Psoas muscle (tissue), 8 donors: ENCODE measurements around the gene ITGAD. TPM values are rescaled to one million over a fixed set of nuclear protein-coding genes. Genes with fewer than 3 reads are reported as not detected.

Experiments used
- ATAC-seq, 4 donors: fragments of 200-7000 bp; cut with Tn5 transposase; one replicate each; pipeline ENCODE4 v1.9.1; 2020; ENCODE audit warnings: moderate library complexity in 3 of 4, mild to moderate bottlenecking in 2 of 4
- DNase-seq, 2 donors: peaks; one replicate each; pipeline ENCODE4 v3.0.0-alpha.2; 2020
- H3K27ac ChIP-seq: fragments of 200-600 bp; one replicate; pipeline ENCODE4 v1.8.0; 2022
- H3K27me3 ChIP-seq, 3 donors: fragments of 200-600 bp in 1 of 3; one replicate each; pipeline versions ENCODE4 v1.6.1 to v1.8.0; 2013 to 2022; ENCODE audit warnings: low read length in 2 of 3, mild to moderate bottlenecking in 2 of 3, moderate library complexity in 1 of 3; ENCODE audit not compliant: insufficient read depth in 3 of 3
- H3K36me3 ChIP-seq, 2 donors: fragments of 200-600 bp in 1 of 2; one replicate each; pipeline versions ENCODE4 v1.6.1 to v1.8.0; 2013 to 2022; ENCODE audit warnings: low read depth in 1 of 2, mild to moderate bottlenecking in 1 of 2, moderate library complexity in 1 of 2; ENCODE audit not compliant: insufficient read depth in 1 of 2
- H3K4me1 ChIP-seq: fragments of 200-600 bp; one replicate; pipeline ENCODE4 v1.8.0; 2022
- H3K4me3 ChIP-seq: fragments of 200-600 bp; one replicate; pipeline ENCODE4 v1.8.0; 2022; ENCODE audit warnings: mild to moderate bottlenecking
- H3K9me3 ChIP-seq: fragments of 200-600 bp; one replicate; pipeline ENCODE4 v1.8.0; 2022
- WGBS, 3 donors: extraction: QIAGEN DNeasy Blood & Tissue Kit; methylation state at CpG; one replicate each; pipeline versions ENCODE4 v1.1.6 to v1.1.7; 2013; 5-methylcytosine and 5-hydroxymethylcytosine counted together
- intact Hi-C, 2 donors: fragments of 100-400 bp; cut with DNase I; formaldehyde crosslinking; loops; one replicate each; pipeline versions ENCODE4 v1.11.0 to v1.14.2; 2022
- polyA plus RNA-seq, 3 donors: library from polyadenylated mRNA; stranded (reverse); fragments of 200-250 nt; gene quantifications; one replicate each; pipeline ENCODE4 v1.2.3, GENCODE V29; 2013
- total RNA-seq, 4 donors: library from RNA; stranded (reverse); fragmentation: NEBNext Ultra II Directional in 2 of 4; extraction: Animal tissue kit (Norgen Biotek cat#: 25700) in 2 of 4; gene quantifications; one replicate each; pipeline versions ENCODE4 v1.2.1 to v1.2.4, GENCODE V29; 2021 to 2023
- TF ChIP-seq, protein P1 (sequence below): fragments of 200-600 bp; IDR thresholded peaks from one replicate; pipeline ENCODE4 v1.8.0; 2022; ENCODE audit warnings: antibody characterized with exemption
- donor health status: healthy with polysubstance abuse.
- donor health status: DM: no; HTN: no; CAD: no; lungs with moderate emphysema.
- donor health status: Bipolar disorder and iron deficiency.
- donor health status: healthy.
- donor health status: DM: yes; HTN: yes; CAD: no.
- donor health status: DM: no; HTN: no; CAD: no.
- donor health status: DM: no; HTN: no; CAD: no.
- donor health status: DM: yes; HTN: yes; CAD: no.

Gene ITGAD
- total and polyA plus RNA-seq, 7 donors: 0.01 to 0.42 (median 0.06) TPM; not detected in 3

DNA sequence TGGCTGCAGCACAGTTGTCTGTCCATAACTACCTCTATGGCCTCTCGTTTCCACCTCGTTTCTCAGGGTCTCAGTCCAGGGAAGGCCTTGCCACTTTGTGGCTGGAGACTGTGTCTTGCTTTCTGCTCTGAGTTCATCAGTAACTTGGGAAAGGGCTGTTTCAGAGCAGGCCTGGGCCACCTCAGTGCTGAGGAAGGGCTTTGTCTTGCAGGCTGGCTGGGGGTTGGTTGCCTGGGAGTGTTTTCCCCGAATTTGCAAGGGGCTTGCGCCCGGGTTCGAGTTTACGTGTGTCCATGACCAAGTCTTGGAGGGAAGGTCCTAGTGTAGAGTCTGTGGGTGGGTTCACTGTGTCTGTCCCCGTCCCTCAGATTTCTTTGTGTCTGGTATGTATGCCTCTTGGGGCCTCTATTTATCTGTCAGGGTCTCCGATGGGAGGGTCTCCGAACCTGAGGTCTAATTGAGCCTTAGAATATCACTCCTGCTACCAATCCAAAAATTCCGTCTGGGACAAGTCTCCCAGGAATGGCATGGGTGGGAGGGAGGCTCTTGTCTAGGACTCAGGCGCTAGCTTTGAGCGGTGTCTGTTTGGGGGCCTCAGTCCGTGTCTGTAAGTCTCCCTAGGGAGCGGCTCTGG lies 78.2 kb downstream of the ITGAD start:
- DNase-seq: peak in 1 of 2 donors; percentile 42
- H3K27me3 ChIP-seq: peaks cover 0 to 26% (median 4%) of the 10 kb centered on the region in 3 donors
- ATAC-seq: no peak
- TF ChIP-seq, protein P1, sequence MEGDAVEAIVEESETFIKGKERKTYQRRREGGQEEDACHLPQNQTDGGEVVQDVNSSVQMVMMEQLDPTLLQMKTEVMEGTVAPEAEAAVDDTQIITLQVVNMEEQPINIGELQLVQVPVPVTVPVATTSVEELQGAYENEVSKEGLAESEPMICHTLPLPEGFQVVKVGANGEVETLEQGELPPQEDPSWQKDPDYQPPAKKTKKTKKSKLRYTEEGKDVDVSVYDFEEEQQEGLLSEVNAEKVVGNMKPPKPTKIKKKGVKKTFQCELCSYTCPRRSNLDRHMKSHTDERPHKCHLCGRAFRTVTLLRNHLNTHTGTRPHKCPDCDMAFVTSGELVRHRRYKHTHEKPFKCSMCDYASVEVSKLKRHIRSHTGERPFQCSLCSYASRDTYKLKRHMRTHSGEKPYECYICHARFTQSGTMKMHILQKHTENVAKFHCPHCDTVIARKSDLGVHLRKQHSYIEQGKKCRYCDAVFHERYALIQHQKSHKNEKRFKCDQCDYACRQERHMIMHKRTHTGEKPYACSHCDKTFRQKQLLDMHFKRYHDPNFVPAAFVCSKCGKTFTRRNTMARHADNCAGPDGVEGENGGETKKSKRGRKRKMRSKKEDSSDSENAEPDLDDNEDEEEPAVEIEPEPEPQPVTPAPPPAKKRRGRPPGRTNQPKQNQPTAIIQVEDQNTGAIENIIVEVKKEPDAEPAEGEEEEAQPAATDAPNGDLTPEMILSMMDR: no peak
- no peaks in the 10 kb centered on the region for H3K9me3 ChIP-seq
- intact Hi-C loops: no loop called here
- 33 to 46% (median 39%) methylated on average over 15 of the region's 15 CpGs for WGBS, 3 donors
- peaks cover 0 to 21% of the 10 kb centered on the region in 2 donors for H3K36me3 ChIP-seq
- peak overlapping the region; percentile 69 for H3K27ac ChIP-seq
- peaks cover 7% of the 10 kb centered on the region for H3K4me1 ChIP-seq
- H3K4me3 ChIP-seq: peak overlapping the region; percentile 71

DNA sequence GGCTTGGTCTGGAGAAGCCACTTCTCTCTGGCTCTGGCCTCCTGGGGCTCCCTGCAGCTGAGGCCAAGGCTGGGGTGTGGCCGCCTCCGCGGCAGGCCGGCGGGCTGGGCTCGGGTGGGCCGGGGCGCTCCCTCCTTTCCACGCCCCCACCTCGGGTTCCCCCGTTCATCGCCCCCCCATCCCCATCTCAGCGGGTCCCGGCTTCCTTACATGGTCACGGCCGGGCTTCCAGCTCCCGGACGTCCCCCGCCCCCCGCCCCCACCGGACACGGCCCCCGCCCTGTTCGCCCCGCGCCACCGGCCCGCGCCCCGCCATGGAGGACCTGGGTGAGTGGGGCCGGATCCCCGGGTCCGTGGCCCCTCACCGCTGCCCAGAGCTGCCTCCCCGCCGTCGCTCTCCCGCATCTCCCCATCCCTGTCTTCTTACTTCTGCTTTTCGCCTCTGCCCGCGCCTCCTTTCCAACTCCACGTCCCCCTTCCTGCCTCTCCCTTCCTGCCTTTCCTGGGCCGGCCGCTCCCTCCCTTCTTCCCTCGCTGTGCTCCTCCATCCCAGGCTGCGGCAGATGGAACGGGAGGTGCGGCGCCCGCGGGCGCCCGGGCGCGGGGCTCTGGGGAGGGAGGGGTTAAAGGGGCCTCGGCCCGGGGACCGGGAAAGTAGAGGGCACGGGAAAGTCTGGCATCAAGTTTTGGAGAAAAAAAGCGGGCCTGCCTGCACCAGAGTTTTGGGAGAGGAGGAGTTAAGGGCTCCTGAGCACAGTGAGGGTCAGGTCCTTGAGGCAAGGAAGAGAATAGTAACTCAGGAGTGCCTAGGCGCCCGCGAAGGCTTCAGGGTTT lies 79.0 kb downstream of the ITGAD start, which contains the start of gene TGFB1I1:
Gene TGFB1I1 (plus strand): TSS at position 278 of the 834 bp plus-strand sequence. CDS start 37 bp downstream, at position 315.
- Histone ChIP-seq H3K27me3 (peaks cover 0 to 32% (median 4%) of the 10 kb centered on the region in 3 donors), H3K36me3 (peaks cover 0 to 14% of the 10 kb centered on the region in 2 donors), H3K4me3 (peak within 1 kb of the TSS; percentile 71), H3K9me3 (no peaks in the 10 kb centered on the region), H3K4me1 (peaks cover 7% of the 10 kb centered on the region), H3K27ac (peak within 1 kb of the TSS; percentile 69)
- ATAC-seq (peak; percentile 16 to 50 (median 34)), DNase-seq (peak; percentile 65 to 73)
- TF ChIP-seq, protein P1: no peak
- WGBS, 3 donors: 0 to 2% (median 1%) methylated on average over 41 to 63 of the region's 63 CpGs
- intact Hi-C loops: no loop called here

DNA sequence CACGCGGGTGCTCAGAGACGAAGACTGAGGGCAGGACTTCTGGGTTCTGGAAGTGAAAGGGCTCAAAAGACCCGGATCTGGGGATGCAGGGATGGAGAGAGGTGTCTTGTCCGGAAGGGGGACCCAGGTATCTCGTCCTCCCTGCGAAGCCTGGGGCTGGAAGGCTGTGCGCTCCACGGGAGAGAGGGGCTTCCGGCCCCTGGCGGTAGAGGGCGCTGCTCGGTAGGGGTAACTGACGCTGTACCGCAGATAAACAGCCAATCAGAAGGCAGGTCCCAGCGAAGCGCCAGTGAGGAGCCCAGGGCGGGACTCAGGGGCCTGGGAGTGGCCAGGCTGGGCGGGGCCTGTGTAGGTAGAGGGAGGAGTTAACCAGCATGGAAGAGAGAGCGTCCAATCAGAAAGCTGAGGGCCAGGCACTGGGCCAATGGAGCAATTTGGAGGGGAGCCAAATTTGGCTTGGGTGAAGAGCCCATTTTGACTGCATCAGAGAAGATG lies 79.6 kb downstream of the ITGAD start:
- Histone ChIP-seq H3K36me3 (peaks cover 0 to 10% of the 10 kb centered on the region in 2 donors), H3K27me3 (peaks cover 0 to 38% (median 5%) of the 10 kb centered on the region in 3 donors), H3K9me3 (no peaks in the 10 kb centered on the region), H3K4me1 (peaks cover 7% of the 10 kb centered on the region), H3K4me3 (peak overlapping the region; percentile 71), H3K27ac (peak overlapping the region; percentile 69)
- TF ChIP-seq, protein P1: peak; percentile 67
- DNase-seq (peak; percentile 90 to 94), ATAC-seq (peak; percentile 85 to 95 (median 91))
- WGBS, 3 donors: 23 to 28% (median 23%) methylated on average over 19 to 20 of the region's 20 CpGs
- intact Hi-C loops: no loop called here

DNA sequence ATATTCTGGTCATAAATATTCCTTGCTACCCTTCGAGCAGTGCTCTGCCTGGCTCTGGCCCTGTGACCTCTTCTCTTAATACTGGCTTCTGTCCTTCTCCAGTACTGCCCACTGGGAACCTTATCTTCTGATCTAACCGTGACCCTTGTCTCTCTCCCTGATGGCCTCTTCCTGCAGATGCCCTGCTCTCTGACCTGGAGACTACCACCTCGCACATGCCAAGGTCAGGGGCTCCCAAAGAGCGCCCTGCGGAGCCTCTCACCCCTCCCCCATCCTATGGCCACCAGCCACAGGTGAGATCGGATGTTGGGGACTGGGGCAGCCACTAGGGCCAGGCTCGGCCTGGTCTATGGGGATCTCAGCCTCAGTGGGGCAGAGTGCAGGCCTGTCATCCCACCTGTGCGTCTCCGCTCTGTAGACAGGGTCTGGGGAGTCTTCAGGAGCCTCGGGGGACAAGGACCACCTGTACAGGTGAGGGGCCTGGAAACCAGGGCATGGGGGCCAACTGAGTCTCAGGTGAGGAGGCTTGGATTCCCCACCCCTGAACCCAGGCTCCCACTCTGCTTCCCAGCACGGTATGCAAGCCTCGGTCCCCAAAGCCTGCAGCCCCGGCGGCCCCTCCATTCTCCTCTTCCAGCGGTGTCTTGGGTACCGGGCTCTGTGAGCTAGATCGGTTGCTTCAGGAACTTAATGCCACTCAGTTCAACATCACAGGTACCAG lies 80.3 kb downstream of the ITGAD start:
- intact Hi-C loops: no loop called here
- no peaks in the 10 kb centered on the region for H3K9me3 ChIP-seq
- H3K4me1 ChIP-seq: peaks cover 7% of the 10 kb centered on the region
- TF ChIP-seq, protein P1: no peak
- peak overlapping the region; percentile 71 for H3K4me3 ChIP-seq
- H3K36me3 ChIP-seq: peaks cover 0 to 10% of the 10 kb centered on the region in 2 donors
- 81 to 88% (median 81%) methylated on average over 17 of the region's 17 CpGs for WGBS, 3 donors
- H3K27me3 ChIP-seq: peaks cover 0 to 39% (median 7%) of the 10 kb centered on the region in 3 donors
- DNase-seq (peak in 1 of 2 donors; percentile 54), ATAC-seq (no peak)
- H3K27ac ChIP-seq: no peak overlapping the region
